ENCODE results near the gene PPM1H. TPM values are rescaled to one million over a fixed set of nuclear protein-coding genes. Genes with fewer than 3 reads are reported as not detected.

PPM1H gene
- total and polyA plus RNA-seq, 12 donors: 0.81 to 5.5 (median 2.6) TPM

DNA sequence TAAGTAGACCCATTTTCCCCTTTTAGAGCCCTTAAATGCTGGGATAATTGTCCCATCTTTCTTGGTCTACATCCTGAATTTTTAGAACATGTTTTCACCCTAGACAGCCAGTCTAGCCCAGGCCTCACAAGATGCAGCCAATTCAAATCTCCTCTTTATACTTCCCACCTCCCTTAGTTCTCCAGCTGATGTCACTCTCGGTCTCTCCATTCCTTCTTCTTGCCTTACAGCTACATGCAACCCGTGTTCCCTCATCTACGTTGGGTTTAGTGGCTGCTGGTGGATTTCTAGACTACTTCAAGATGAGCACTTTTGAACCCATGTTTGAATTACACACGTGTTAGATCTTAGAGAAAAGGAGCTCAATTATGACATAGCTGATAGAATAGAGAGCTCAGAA is 132.0 kb downstream of the PPM1H start:
- DNase-seq: no peak
- Histone ChIP-seq H3K4me1 (replicated peaks in 1 of 2) (no peaks in the 10 kb centered on the region), H3K9me3 (replicated peaks in 1 of 3) (no peaks in the 10 kb centered on the region), H3K36me3 (replicated peaks in 1 of 2) (no peaks in the 10 kb centered on the region), H3K27ac (no peak overlapping the region), H3K27me3 (no peaks in the 10 kb centered on the region), H3K4me3 (no peak overlapping the region)
- TF ChIP-seq, protein P1, sequence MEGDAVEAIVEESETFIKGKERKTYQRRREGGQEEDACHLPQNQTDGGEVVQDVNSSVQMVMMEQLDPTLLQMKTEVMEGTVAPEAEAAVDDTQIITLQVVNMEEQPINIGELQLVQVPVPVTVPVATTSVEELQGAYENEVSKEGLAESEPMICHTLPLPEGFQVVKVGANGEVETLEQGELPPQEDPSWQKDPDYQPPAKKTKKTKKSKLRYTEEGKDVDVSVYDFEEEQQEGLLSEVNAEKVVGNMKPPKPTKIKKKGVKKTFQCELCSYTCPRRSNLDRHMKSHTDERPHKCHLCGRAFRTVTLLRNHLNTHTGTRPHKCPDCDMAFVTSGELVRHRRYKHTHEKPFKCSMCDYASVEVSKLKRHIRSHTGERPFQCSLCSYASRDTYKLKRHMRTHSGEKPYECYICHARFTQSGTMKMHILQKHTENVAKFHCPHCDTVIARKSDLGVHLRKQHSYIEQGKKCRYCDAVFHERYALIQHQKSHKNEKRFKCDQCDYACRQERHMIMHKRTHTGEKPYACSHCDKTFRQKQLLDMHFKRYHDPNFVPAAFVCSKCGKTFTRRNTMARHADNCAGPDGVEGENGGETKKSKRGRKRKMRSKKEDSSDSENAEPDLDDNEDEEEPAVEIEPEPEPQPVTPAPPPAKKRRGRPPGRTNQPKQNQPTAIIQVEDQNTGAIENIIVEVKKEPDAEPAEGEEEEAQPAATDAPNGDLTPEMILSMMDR (IDR thresholded peaks at IDR 0.05): no peak
- no peak for TF ChIP-seq POLR2A (IDR thresholded peaks at IDR 0.05)
- 77 to 80% (median 78%) methylated on average over 4 of the region's 4 CpGs for WGBS, 4 donors
- intact Hi-C loops (cut with DNase I): no loop called here

DNA sequence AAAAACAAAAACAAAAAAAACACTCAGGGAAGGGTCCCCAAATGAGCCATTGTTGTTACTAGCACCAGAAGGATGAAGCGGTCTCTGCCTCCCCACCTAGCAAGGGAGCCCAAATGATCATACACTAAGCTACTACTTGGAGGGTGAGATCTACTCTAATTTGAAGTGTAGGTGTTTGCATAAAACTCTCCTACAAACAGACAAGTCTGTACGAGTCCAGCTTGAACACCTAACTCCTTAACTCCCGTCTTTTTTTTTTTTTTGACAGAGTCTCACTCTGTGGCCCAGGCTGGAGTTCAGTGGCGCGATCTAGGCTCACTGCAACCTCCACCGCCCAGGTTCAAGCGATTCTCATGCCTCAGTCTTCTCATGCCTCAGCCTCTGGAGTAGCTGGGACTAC is 132.6 kb downstream of the PPM1H start:
- 93 to 97% (median 95%) methylated on average over 7 of the region's 7 CpGs for WGBS, 4 donors
- intact Hi-C loops (cut with DNase I): no loop called here
- no peaks in the 10 kb centered on the region for H3K27me3 ChIP-seq
- H3K27ac ChIP-seq: no peak overlapping the region
- H3K4me3 ChIP-seq: no peak overlapping the region
- TF ChIP-seq, protein P1 (IDR thresholded peaks at IDR 0.05): no peak
- TF ChIP-seq POLR2A (IDR thresholded peaks at IDR 0.05): no peak
- no peaks in the 10 kb centered on the region for H3K36me3 ChIP-seq (replicated peaks in 1 of 2)
- no peak for DNase-seq
- H3K4me1 ChIP-seq (replicated peaks in 1 of 2): no peaks in the 10 kb centered on the region
- H3K9me3 ChIP-seq (replicated peaks in 1 of 3): no peaks in the 10 kb centered on the region

DNA sequence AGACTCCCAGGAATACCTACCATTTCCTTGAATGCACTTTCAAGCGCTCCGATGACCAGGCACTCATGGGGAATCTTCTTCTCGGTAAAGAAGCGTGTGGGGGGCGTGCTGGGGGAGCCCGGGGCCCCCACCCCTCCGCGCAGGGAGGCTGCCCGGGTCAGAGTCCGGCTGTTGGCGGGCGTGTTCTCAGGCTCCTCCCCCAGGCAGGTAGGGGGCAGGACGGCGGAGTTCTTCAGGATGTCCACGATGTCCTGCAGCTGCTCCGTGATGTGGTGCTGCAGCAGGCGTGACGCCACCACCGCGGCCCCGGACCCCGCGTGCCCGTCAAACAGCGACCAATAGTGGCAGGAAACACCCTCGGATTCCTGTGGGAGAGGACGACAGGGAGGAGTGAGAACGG is 133.2 kb downstream of the PPM1H start:
- Histone ChIP-seq H3K36me3 (replicated peaks in 1 of 2) (no peaks in the 10 kb centered on the region), H3K27me3 (no peaks in the 10 kb centered on the region), H3K4me1 (replicated peaks in 1 of 2) (no peaks in the 10 kb centered on the region), H3K9me3 (replicated peaks in 1 of 3) (no peaks in the 10 kb centered on the region), H3K4me3 (no peak overlapping the region), H3K27ac (no peak overlapping the region)
- DNase-seq: no peak
- TF ChIP-seq, protein P1 (IDR thresholded peaks at IDR 0.05): no peak
- no peak for TF ChIP-seq POLR2A (IDR thresholded peaks at IDR 0.05)
- intact Hi-C loops (cut with DNase I): no loop called here
- whole genome bisulfite sequencing, 4 donors: 89 to 93% (median 92%) methylated on average over 7 to 28 of the region's 28 CpGs

DNA sequence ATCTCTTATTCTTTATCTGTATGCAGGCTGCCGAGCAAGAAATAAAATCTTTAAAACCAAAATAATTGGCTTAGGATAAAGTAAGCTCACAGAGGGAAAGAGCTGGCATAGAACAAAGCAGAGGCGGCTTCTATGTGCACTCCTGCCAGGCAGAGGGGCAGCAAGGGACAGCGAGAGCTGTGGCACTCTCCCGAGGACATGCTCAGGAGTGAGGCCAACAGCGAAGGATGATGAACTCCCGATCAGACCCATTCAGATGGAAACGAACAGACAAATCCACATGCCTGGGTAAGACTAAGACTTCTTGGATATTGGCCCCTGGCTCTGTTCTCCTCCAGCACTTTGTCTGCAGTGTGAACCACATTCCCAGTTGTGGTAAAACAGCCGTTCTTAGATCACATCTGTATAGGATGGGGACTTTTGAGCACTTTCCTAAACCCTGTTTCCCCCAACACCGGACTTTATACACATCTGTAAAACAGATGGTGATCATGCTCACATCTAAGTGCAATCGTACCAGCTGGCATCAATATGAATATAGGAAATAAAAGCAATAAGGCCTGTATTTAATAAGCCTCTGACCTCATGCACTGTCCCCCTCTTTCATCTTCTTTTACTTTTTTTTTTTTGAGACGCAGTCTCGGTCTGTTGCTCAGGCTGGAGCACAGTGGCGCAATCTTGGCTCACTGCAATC is 134.1 kb downstream of the PPM1H start:
- DNase-seq: no peak
- no peaks in the 10 kb centered on the region for H3K36me3 ChIP-seq (replicated peaks in 1 of 2)
- intact Hi-C loops (cut with DNase I): no loop called here
- no peaks in the 10 kb centered on the region for H3K9me3 ChIP-seq (replicated peaks in 1 of 3)
- TF ChIP-seq POLR2A (IDR thresholded peaks at IDR 0.05): no peak
- 90 to 93% (median 91%) methylated on average over 13 of the region's 13 CpGs for WGBS, 4 donors
- no peak overlapping the region for H3K4me3 ChIP-seq
- no peaks in the 10 kb centered on the region for H3K4me1 ChIP-seq (replicated peaks in 1 of 2)
- H3K27ac ChIP-seq: no peak overlapping the region
- H3K27me3 ChIP-seq: no peaks in the 10 kb centered on the region

All from adrenal gland (tissue), 12 donors.